A549 (cell line): Measurements from ENCODE around the gene AFAP1L2. TPM values are rescaled to one million over a fixed set of nuclear protein-coding genes. Genes with fewer than 3 reads are reported as not detected.
"Not testable (repeated sequence)": the region's sequence is repeated elsewhere in the genome, so short reads cannot be mapped to it uniquely, and the experiment has no call there.

Experiments
- ATAC-seq, 2 experiments: fragments of 200-7000 bp in 1 of 2; fragments of >200 bp in 1 of 2; cut with Nextera tagmentation in 1 of 2; cut with Tn5 transposase in 1 of 2; 3 replicates each; pipeline versions ENCODE4 v1.8.0 to v1.9.1; 2018 to 2020; ENCODE audit warnings: mild to moderate bottlenecking in 1 of 2, moderate library complexity in 1 of 2
- CTCF ChIA-PET: fragments of 300-600 bp; sonication (Branson Sonifier 250); formaldehyde crosslinking; extraction: SDS; loops from one replicate; lab custom pipeline; 2021; ENCODE audit warnings: antibody characterized with exemption, inconsistent platforms; lab: Yijun Ruan, JAX
- POLR2A ChIA-PET: fragments of 350-600 bp; formaldehyde crosslinking; extraction: SDS; loops from one replicate; lab custom pipeline; 2021; ENCODE audit warnings: antibody characterized with exemption, inconsistent platforms; lab: Yijun Ruan, JAX
- DNase-seq, 2 experiments: peaks; one replicate each; pipeline versions ENCODE4 v3.0.0 to v3.0.0-alpha.2; 2011 to 2016; ENCODE audit warnings: low read depth in 1 of 2, low spot score in 1 of 2
- FAIRE-seq: peaks from 2 replicates; lab custom pipeline; 2011; peaks lifted over from hg19 to GRCh38; lab: Jason Lieb, UNC
- H3K27ac ChIP-seq, 2 experiments: fragments of >200 bp; sonication (Bioruptor Twin); formaldehyde crosslinking; 3 replicates each; pipeline ENCODE4 v1.5.1; 2016 to 2017
- H3K4me1 ChIP-seq: fragments of >200 bp; sonication (Bioruptor Twin); formaldehyde crosslinking; 3 replicates; pipeline ENCODE4 v1.6.1; 2016
- H3K4me2 ChIP-seq: fragments of >200 bp; sonication (Bioruptor Twin); formaldehyde crosslinking; 3 replicates; pipeline ENCODE4 v1.6.1; 2016
- H3K4me3 ChIP-seq: fragments of >200 bp; sonication (Bioruptor Twin); formaldehyde crosslinking; 3 replicates; pipeline ENCODE4 v1.5.1; 2016
- H3K9me3 ChIP-seq: fragments of >200 bp; sonication (Bioruptor Twin); formaldehyde crosslinking; 3 replicates; pipeline ENCODE4 v1.6.1; 2016
- BHLHE40 ChIP-seq: IDR thresholded peaks from 2 replicates; pipeline ENCODE4 v1.6.1; 2012; ENCODE audit warnings: low read depth, low read length, inconsistent platforms
- EHF ChIP-seq: fragments of 250-450 bp; sonication (Bioruptor Pico); IDR thresholded peaks from 2 replicates; pipeline ENCODE4 v1.5.0; 2020; ENCODE audit warnings: mild to moderate bottlenecking
- HOXB13 ChIP-seq: fragments of 250-450 bp; sonication (Bioruptor Pico); IDR thresholded peaks from 2 replicates; pipeline ENCODE4 v1.5.0; 2020; ENCODE audit warnings: low read depth, mild to moderate bottlenecking, moderate library complexity
- JUN ChIP-seq, 2 experiments: fragments of >200 bp; sonication (Bioruptor Twin); formaldehyde crosslinking; IDR thresholded peaks; 2 replicates in 1 of 2; 3 replicates in 1 of 2; pipeline ENCODE4 v1.6.1; 2016 to 2017
- KDM1A ChIP-seq: fragments of 200-600 bp; sonication (generic); IDR thresholded peaks from 2 replicates; pipeline ENCODE4 v1.6.1; 2016; ENCODE audit warnings: low read depth, mild to moderate bottlenecking
- MAFK ChIP-seq: fragments of 450-650 bp; IDR thresholded peaks from 2 replicates; pipeline ENCODE4 v1.6.1; 2014; ENCODE audit not compliant: partially characterized antibody
- POLR2A ChIP-seq: IDR thresholded peaks from 2 replicates; pipeline ENCODE4 v1.6.1; 2012; ENCODE audit warnings: mild to moderate bottlenecking, low read length
- RFX5 ChIP-seq: fragments of 450-650 bp; IDR thresholded peaks from 2 replicates; pipeline ENCODE4 v1.7.1; 2014; ENCODE audit warnings: antibody characterized with exemption, mild to moderate bottlenecking, moderate library complexity
- TP53 ChIP-seq: fragments of 250-450 bp; sonication (Bioruptor Pico); IDR thresholded peaks from 2 replicates; pipeline ENCODE4 v1.5.0; 2021; ENCODE audit warnings: mild to moderate bottlenecking, moderate library complexity
- ZSCAN20 ChIP-seq: fragments of 250-450 bp; sonication (Bioruptor Pico); IDR thresholded peaks from 2 replicates; pipeline ENCODE4 v1.8.0; 2022; ENCODE audit warnings: mild to moderate bottlenecking, moderate library complexity
- WGBS: methylation state at CpG from one replicate; pipeline ENCODE4 v1.1.6; 2017; ENCODE audit errors: missing lambda C conversion rate; 5-methylcytosine and 5-hydroxymethylcytosine counted together
- polyA plus RNA-seq, 4 experiments: library from polyadenylated mRNA; depleted of rRNA in 3 of 4; stranded (reverse); fragments of >200 nt; fragmentation: RNase III in 1 of 4; extraction: RNeasy Plus Mini Kit Qiagen cat#74134 plus additional on column Dnase treatment in 1 of 4; gene quantifications; 2 replicates in 3 of 4; 3 replicates in 1 of 4; pipeline ENCODE4 v1.2.3, GENCODE V29; 2011 to 2017
- TF ChIP-seq, protein P1 (sequence below): IDR thresholded peaks from 2 replicates; pipeline ENCODE4 v1.6.1; 2012; ENCODE audit warnings: low read depth, borderline replicate concordance
- TF ChIP-seq, protein P2 (sequence below): fragments of 150-350 bp; IDR thresholded peaks from 2 replicates; pipeline ENCODE4 v1.6.1; 2014; ENCODE audit warnings: low read depth, mild to moderate bottlenecking, low read length

AFAP1L2 gene
- polyA plus RNA-seq, 2 of the 4 experiments (the other 2 are of a cell fraction): 19.6 to 27.3 TPM

DNA sequence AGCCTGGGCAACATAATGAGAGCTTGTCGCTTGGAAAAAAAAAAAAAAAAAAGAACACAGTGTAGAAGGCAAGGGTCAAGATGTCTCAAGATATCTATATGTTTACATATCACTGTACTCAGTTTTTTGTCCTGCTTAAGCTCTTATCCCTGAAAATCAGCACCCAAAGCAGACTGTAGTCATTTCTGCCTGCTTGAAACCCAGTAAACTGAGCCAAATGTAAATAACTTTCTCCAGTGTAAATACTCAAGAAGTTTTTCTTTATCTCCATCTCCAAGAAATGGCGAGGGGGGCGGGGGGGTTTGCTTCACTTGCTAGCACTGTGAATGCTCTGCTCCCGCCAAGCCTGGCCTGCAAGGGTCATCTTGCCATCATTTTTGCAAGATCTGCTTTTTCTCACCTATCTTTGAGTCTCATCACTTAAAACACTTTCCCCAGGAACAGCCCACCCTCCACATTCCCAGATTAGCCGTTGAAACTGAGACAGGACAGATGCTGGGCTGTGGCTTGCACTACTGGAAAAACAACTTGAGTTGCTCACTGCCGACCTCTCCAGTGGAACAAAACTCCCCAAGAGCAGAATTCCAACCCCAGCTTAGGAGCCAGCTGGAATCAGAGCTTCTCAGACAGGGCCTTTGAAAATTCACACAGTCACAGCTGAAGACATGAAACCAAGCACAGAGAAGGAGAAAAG, 54.6 kb downstream of the AFAP1L2 start:
- CTCF ChIA-PET: interaction anchor here (1.1 to 1.3 kb wide), 2 partner anchors 24 to 46 kb away, joined by 3 to 7 read pairs; no protein-coding TSS in a partner anchor
- DNase-seq: no peak
- 77% methylated on average over 6 of the region's 6 CpGs for WGBS

DNA sequence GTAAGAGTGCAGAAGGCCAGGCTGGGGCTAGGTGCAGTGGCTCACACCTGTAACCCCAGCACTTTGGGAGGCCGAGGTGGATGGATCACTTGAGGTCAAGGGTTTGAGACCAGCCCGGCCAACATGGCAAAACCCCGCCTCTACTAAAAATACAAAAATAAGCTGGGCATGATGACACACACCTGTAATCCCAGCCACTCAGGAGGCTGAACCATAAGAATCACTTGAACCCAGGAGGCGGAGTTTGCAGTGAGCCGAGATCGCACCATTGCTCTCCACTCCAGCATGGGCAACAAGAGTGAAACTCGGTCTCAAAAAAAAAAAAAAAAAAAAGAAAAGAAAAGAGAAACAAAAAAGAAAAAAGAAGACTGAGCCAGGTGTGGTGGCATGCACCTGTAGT, 55.2 kb downstream of the AFAP1L2 start:
- H3K4me1 ChIP-seq: peaks cover 24% of the 10 kb centered on the region
- H3K27ac ChIP-seq, FAIRE-seq, POLR2A ChIA-PET, H3K4me3 ChIP-seq, H3K4me2 ChIP-seq, DNase-seq, H3K9me3 ChIP-seq, ATAC-seq: not testable (repeated sequence)
- WGBS: 93% methylated on average over 7 of the region's 7 CpGs
- CTCF ChIA-PET: interaction anchor here (1.1 to 1.3 kb wide), 2 partner anchors 23 to 45 kb away, joined by 3 to 7 read pairs; no protein-coding TSS in a partner anchor

More for the DNA sequence above, 54.6 kb downstream of the AFAP1L2 start:
- H3K4me3 ChIP-seq: no peak overlapping the region
- TF ChIP-seq HOXB13: no peak
- no peak for TF ChIP-seq TP53 (CRISPR knock-in tag)
- no peak for TF ChIP-seq EHF
- TF ChIP-seq JUN (IDR thresholded peaks at IDR 0.05): no peak
- TF ChIP-seq BHLHE40: no peak
- no peak for TF ChIP-seq KDM1A
- no peak for TF ChIP-seq ZSCAN20 (CRISPR knock-in tag)
- ATAC-seq (no peak), FAIRE-seq (no peak)
- POLR2A ChIA-PET: no interaction called here
- H3K4me1 ChIP-seq: peaks cover 20% of the 10 kb centered on the region
- no peak overlapping the region for H3K4me2 ChIP-seq
- H3K9me3 ChIP-seq: no peaks in the 10 kb centered on the region
- no peak overlapping the region; a peak in 1 of 6 replicates for H3K27ac ChIP-seq

DNA sequence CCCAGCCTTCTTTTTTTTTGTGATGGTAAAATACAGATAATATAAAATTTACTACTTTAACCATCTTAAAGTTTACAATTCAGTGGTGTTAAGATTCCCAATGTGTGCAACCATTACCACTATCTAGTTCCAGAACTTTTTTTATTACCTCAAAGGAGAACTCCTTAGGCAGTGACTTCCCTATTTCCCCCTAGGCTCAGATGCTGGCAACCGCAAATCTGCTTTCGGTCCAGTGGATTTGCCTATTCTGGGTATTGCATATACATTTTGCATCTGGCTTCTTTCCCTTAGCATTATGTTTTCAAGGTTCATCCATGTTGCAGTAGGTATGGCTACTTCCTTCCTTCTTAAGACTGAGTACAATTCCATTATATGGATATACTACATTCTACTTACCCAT, 56.5 kb downstream of the AFAP1L2 start:
- Histone ChIP-seq H3K9me3 (no peaks in the 10 kb centered on the region), H3K4me1 (peaks cover 31% of the 10 kb centered on the region), H3K4me2 (no peak overlapping the region), H3K4me3 (no peak overlapping the region), H3K27ac (no peak overlapping the region)
- POLR2A ChIA-PET: no interaction called here
- ATAC-seq (no peak), FAIRE-seq (no peak), DNase-seq (no peak)
- CTCF ChIA-PET: interaction anchor here (1.0 to 4.5 kb wide), 3 partner anchors 15 to 60 kb away, joined by 3 to 17 read pairs (median 3); no protein-coding TSS in a partner anchor
- TF ChIP-seq, protein P1, sequence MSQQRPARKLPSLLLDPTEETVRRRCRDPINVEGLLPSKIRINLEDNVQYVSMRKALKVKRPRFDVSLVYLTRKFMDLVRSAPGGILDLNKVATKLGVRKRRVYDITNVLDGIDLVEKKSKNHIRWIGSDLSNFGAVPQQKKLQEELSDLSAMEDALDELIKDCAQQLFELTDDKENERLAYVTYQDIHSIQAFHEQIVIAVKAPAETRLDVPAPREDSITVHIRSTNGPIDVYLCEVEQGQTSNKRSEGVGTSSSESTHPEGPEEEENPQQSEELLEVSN: no peak
- TF ChIP-seq RFX5 (no peak), POLR2A (no peak)
- 92% methylated on average over 2 of the region's 2 CpGs for WGBS

DNA sequence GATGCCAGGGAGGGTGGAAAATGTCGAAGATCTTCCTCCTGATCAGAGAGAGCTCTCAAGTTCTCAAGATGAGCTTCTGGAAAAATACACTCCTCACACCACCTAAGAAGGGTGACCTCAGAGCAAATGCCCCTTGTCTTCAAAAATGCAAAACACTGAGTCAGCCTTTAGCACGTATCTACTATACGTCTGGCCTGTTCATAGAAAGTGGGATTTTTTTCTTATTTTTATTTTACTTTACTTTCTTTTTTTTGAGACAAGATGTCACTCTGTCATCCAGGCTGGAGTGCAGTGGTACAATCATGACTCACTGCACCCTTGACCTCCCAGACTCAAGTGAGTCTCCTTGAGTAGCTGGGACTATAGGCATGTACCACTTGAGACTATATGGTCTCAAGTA, 57.1 kb downstream of the AFAP1L2 start:
- TF ChIP-seq, protein P2, sequence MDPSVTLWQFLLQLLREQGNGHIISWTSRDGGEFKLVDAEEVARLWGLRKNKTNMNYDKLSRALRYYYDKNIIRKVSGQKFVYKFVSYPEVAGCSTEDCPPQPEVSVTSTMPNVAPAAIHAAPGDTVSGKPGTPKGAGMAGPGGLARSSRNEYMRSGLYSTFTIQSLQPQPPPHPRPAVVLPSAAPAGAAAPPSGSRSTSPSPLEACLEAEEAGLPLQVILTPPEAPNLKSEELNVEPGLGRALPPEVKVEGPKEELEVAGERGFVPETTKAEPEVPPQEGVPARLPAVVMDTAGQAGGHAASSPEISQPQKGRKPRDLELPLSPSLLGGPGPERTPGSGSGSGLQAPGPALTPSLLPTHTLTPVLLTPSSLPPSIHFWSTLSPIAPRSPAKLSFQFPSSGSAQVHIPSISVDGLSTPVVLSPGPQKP: no peak
- TF ChIP-seq MAFK: peak; percentile 21
- ChIA-PET CTCF (interaction anchor here (1.0 to 4.5 kb wide), 3 partner anchors 14 to 60 kb away, joined by 3 to 17 read pairs (median 3); no protein-coding TSS in a partner anchor), POLR2A (no interaction called here)
- no peak for FAIRE-seq
- ATAC-seq: 0 out of 6 replicates have a peak, but pooled peaks of 1 of the 2 experiments have one; percentile 25
- Histone ChIP-seq H3K9me3 (no peaks in the 10 kb centered on the region), H3K4me1 (peaks cover 31% of the 10 kb centered on the region), H3K4me2 (no peak overlapping the region), H3K4me3 (no peak overlapping the region), H3K27ac (no peak overlapping the region)
- 87% methylated on average over 3 of the region's 3 CpGs for WGBS
- DNase-seq: no peak
